LNCAP (cell line): ENCODE results near the gene RLN3.

Experiments
- TF ChIP-seq, protein P1 (sequence below): fragments of 450-650 bp; IDR thresholded peaks from 2 replicates; pipeline ENCODE4 v1.5.1; 2017; ENCODE audit warnings: mild to moderate bottlenecking

The RLN3 gene

DNA sequence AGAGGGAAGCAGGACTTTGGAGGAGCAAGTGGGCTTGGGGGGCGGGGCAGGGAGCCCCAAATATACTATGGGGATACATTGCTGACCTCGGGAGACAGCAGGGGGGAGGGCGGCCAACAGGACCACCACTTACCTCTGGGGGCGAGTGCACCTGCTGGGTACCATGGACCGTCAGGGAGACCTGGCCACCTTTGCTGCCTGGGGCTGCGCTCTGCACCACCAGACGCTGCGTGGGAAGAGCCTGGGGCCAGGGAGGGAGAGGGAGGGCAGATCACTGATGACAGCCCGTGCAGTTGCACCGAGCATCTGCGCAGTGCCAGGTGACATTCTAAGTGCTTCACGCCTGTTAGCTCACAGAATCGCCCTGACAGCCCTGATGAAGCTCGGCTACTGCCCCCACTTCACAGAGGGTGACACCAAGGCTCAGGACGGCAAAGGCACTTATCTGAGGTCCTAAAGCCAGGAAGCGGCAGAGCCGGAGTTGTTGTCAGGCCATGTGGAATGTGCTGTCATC lies 45.9 kb upstream of the RLN3 start:
- TF ChIP-seq, protein P1, sequence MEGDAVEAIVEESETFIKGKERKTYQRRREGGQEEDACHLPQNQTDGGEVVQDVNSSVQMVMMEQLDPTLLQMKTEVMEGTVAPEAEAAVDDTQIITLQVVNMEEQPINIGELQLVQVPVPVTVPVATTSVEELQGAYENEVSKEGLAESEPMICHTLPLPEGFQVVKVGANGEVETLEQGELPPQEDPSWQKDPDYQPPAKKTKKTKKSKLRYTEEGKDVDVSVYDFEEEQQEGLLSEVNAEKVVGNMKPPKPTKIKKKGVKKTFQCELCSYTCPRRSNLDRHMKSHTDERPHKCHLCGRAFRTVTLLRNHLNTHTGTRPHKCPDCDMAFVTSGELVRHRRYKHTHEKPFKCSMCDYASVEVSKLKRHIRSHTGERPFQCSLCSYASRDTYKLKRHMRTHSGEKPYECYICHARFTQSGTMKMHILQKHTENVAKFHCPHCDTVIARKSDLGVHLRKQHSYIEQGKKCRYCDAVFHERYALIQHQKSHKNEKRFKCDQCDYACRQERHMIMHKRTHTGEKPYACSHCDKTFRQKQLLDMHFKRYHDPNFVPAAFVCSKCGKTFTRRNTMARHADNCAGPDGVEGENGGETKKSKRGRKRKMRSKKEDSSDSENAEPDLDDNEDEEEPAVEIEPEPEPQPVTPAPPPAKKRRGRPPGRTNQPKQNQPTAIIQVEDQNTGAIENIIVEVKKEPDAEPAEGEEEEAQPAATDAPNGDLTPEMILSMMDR, result no peak

DNA sequence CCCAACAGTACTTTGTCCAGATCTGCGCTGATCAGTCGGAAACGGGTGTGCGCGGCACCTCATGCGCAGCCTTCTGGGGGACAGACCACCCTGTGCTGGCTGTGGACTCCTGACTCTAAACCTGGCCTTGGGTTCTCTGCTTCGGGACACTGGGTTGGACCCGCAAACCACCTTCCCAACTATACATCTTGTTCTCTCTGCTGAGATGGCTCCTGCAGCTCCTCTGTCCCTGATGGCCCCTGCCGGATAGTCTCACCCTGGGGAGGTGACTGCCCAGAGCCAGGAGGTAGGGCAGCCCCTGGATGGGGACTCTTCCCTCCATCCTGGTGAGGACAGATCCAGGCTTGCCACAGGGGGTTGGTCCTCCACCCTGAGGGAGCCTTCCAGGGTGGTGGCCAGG lies 45.2 kb upstream of the RLN3 start:
- TF ChIP-seq, protein P1, result no peak

DNA sequence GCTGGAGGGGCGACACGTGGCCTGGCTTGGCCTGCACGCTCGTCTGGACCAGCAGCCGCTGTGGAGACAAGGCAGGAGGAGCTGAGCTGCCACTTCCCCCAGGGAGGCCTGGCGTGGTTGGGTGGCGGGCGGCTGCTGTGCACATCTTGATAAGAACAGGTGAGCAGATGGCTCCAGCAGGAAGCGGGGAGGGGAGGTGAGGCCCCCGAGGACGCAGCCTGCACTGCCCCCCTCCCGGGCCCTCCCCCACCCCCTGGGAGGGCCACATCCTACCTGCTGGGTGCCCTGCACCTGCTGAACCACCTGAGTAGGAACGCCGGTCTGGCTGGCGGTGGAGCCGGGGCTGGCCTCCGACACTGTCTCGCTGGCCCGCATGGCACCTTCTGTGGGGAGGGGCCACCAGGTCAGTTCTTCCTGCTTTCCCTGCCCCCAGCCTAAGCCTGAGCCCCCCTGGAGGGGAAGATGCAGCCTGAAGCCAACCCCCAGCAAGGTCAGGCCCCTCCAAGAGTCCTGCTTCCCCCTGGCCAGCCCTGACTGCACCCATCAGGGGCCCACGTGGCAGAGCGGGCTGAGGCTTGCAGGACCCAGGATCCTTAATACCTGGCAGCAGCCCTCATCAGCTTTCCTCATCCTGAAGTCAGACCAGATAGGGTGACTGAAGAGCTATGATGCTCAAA lies 44.6 kb upstream of the RLN3 start:
- TF ChIP-seq, protein P1, result no peak

DNA sequence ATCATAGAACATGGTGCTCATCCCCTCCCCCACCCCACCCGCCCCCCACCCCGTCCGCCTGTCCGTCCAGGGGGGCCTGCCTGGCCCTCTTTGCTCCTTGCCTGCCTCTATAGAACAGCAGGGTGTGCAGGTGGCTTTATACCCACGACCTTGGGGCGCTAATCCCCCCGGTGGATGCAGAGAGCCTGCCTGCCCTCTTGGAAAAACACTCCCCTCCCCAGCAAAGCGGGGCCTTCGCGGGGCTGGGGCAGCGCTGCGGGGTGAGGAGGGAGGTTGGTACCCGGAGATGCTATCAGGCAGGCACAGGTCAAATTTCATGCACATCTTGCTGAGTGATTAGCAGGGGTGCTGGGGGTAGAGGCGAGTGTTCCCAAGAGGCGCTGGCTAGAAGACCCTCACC lies 43.8 kb upstream of the RLN3 start:
- TF ChIP-seq, protein P1, result no peak

DNA sequence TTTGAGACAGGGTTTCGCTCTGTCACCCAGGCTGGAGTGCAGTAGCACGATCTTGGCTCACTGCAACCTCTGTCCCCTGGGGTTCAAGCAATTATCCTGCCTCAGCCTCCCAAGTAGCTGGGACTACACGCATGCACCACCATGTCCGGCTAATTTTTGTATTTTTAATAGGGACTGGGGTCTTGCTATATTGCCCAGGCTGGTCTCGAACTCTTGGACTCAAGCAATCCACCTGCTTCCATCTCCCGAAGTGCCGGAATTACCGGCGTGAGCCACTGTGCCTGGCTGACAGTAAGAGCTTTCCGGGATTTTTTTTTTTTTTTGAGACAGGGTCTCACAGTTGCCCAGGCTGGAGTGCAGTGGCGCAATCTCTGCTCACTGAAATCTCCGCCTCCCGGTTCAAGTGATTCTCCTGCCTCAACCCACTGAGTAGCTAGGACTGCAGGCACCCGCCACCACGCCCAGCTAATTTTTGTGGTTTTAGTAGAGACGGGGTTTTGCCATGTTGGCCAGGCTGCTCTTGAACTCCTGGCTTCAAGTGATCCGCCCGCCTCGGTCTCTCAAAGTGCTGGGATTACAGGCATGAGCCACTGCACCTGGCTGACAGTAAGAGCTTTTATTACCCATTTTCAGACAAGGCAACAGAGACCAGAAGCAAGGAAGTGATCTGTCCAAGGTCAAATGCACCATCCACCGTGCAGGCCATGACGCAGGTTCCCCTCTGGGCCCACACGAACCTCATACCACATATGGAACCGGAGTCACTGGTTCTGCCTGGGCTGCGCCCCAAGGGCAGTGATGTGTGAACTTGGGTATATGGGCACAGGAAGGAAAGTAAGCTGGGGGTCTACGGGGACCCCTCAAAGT lies 42.8 kb upstream of the RLN3 start:
- TF ChIP-seq, protein P1, result no peak

DNA sequence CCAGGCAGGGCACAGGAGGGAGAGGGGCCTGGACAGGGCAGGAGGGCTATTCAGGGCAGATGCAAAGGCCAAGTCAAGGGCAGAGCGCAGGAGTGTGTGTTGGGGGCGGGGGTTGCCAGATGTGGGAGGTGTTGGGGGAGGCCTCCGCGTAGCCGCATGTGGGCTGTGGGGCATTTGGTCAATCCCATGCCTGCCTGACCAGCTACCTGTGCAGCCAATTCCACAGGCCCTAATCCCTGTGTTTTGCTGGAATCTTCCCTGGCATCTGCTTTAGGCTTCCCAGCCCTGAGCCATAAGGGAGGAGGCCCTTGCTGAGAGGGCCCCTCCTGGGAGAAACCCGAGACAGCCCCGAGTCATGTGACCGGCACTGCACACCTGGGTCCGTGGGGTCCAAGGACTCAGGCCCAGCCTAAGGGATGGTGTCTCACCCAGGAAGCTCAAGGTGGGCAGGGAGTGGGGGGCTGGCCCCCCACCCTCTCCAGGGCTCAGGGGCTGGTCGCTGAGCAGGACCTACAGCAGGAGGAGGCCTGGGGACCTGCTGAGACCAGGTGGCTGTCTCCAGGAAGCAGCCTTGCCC lies 42.1 kb upstream of the RLN3 start:
- TF ChIP-seq, protein P1, result no peak

DNA sequence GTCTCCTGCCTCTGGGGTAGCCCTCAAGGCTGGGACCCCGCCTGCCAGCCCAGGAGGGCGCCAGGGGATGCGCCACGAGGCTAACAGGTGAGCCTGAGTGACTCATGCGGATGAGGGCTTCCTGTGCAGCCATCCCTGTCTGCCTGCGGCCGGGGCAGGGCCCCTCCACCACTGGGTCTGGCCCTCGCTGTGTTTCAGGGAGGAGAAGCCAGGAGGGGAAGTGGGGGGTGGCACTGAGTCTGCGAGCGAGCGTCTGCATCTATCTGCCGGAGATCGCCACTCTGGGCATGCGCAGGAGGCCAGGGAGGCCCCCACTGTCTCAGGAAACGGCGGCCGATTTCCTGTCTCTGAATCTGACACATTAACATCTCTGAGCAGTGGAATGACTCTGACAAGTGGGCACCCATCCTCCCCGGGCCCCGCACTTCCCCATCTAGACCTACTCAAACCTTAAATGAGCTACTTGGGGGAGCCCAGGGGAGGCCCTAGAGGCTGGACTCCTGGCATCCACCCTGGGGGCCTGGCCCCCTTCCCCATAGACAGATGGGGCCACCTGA lies 41.5 kb upstream of the RLN3 start:
- TF ChIP-seq, protein P1, result no peak
